ENCODE results near the gene DAZAP1.
A peak's percentile ranks its signal among the peaks of the same experiment; 100 is the strongest.

Gene DAZAP1

DNA sequence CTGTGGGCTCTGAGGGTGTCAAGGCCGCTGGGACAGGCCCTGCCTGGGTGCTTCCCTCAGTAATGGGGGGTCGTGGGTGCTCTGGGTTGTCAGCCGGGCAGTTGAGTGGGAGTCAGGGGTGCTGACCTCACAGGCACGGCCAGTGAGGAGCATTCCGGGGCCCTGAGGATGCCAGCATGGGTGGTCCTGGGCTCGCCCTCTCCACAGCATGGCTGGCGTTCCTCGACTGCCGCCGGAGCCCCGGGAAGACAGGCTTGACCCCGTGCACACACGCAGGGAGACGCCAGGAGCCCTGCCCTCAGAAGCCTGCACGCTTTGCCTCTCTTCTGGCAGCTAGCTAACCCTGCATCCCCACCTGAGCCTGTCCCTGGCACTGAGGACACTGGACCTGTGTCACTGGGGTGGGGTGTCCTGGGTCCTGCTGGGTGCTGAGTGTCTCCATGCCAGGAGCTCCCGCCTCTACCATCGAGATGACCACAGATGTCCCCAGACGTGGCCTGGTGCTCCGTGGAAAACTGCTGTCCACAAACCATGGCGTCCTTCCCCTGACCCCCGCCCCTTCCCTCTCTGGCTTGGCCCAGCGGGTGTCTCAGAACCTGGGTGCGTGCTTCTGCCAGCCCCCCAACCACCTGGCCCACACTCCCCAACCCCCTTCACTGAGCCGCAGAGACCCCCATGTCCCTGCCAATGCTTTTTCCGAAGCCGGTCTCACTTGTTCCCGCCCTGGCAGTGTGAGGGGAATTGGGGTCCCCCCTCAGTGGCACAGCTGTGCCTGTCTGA is 28.1 kb upstream of the DAZAP1 start:
- peaks cover 0 to 21% of the 10 kb centered on the region in 2 donors for H3K36me3 ChIP-seq (ENCODE audit: control insufficient read depth in 1 of 2, insufficient read depth in 2 of 2, low read length in 2 of 2)
- no peak overlapping the region for H3K4me3 ChIP-seq (ENCODE audit: low read depth in 1 of 2, low read length in 2 of 2)
- no peaks in the 10 kb centered on the region for H3K27me3 ChIP-seq (ENCODE audit: low read depth, low read length)
- H3K27ac ChIP-seq (ENCODE audit: low read length) = no peak overlapping the region
- no peaks in the 10 kb centered on the region for H3K9me3 ChIP-seq (ENCODE audit: control insufficient read depth in 1 of 2, low read length in 2 of 2)
- peaks cover 0 to 3% of the 10 kb centered on the region in 2 donors for H3K4me1 ChIP-seq (ENCODE audit: control insufficient read depth in 1 of 2, insufficient read depth in 2 of 2, low read length in 2 of 2)

DNA sequence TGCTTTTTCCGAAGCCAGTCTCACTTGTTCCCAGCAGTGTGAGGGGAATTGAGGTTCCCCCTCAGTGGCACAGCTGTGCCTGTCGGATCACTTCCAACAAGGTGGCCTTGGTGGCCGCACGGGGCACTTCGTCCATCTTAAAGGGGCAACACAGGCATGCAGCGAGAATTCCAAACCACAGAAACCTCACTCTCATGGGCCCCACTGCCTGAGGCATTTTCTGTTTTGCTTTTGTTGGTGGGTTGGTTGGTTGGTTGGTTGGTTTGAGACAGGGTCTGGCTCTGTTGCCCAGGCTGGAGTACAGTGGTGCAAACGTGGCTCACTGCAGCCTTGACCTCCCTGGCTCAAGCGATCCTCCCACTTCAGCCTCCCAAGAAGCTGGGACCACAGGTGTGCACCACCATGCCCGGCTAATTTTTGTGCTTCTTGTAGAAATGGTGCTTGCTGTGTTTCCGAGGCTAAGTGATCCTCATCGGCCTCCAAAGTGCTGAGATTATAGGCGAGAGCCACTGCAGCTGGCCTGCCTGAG is 27.4 kb upstream of the DAZAP1 start:
- H3K36me3 ChIP-seq (ENCODE audit: control insufficient read depth in 1 of 2, insufficient read depth in 2 of 2, low read length in 2 of 2) = peaks cover 0 to 18% of the 10 kb centered on the region in 2 donors
- H3K9me3 ChIP-seq (ENCODE audit: control insufficient read depth in 1 of 2, low read length in 2 of 2) = no peaks in the 10 kb centered on the region
- peaks cover 0 to 10% of the 10 kb centered on the region in 2 donors for H3K4me1 ChIP-seq (ENCODE audit: control insufficient read depth in 1 of 2, insufficient read depth in 2 of 2, low read length in 2 of 2)
- no peaks in the 10 kb centered on the region for H3K27me3 ChIP-seq (ENCODE audit: low read depth, low read length)
- no peak overlapping the region for H3K27ac ChIP-seq (ENCODE audit: low read length)
- H3K4me3 ChIP-seq (ENCODE audit: low read depth in 1 of 2, low read length in 2 of 2) = no peak overlapping the region

DNA sequence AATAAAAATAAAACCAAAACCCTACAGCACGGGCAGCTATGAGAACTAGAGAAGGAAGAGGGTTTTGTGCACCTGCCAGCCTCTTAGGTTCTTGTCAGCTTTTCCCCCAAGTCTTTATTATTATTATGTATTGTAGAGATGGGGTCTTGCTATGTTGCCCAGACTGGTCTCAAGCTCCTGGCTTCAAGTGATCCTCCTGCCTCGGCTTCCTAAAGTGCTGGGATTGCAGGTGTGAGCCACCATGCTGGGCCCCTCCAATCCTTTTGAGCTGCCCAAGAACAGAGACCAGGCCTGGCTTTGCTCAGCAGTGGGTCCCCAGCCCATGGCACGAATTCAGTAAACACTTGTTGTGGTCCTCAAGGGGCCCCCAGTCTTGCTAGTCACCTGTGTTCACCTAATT is 25.1 kb upstream of the DAZAP1 start:
- Histone ChIP-seq H3K4me3 (ENCODE audit: low read depth in 1 of 2, low read length in 2 of 2) (no peak overlapping the region), H3K36me3 (ENCODE audit: control insufficient read depth in 1 of 2, insufficient read depth in 2 of 2, low read length in 2 of 2) (peaks cover 0 to 16% of the 10 kb centered on the region in 2 donors), H3K9me3 (ENCODE audit: control insufficient read depth in 1 of 2, low read length in 2 of 2) (no peaks in the 10 kb centered on the region), H3K4me1 (ENCODE audit: control insufficient read depth in 1 of 2, insufficient read depth in 2 of 2, low read length in 2 of 2) (peaks cover 0 to 30% of the 10 kb centered on the region in 2 donors), H3K27ac (ENCODE audit: low read length) (no peak overlapping the region), H3K27me3 (ENCODE audit: low read depth, low read length) (no peaks in the 10 kb centered on the region)

DNA sequence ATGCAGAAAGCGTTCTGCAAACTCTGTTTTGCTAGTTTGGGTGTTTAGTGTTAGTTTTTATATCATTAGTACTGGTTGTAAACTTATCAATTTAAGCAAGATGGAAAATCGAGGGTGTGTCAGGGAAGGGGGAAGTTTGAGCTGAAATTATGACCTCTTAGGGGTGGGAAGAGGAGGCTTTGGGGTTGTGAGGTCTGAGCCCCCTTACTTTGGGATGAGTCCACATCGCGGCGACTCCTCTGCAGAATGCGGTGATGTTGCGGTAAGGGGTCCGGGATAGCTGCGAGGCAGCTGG is 24.4 kb upstream of the DAZAP1 start:
- H3K27me3 ChIP-seq (ENCODE audit: low read depth, low read length) = no peaks in the 10 kb centered on the region
- H3K27ac ChIP-seq (ENCODE audit: low read length) = no peak overlapping the region
- H3K4me3 ChIP-seq (ENCODE audit: low read depth in 1 of 2, low read length in 2 of 2) = peak overlapping the region in 1 of 2 donors; percentile 98
- H3K4me1 ChIP-seq (ENCODE audit: control insufficient read depth in 1 of 2, insufficient read depth in 2 of 2, low read length in 2 of 2) = peaks cover 0 to 34% of the 10 kb centered on the region in 2 donors
- H3K9me3 ChIP-seq (ENCODE audit: control insufficient read depth in 1 of 2, low read length in 2 of 2) = no peaks in the 10 kb centered on the region
- H3K36me3 ChIP-seq (ENCODE audit: control insufficient read depth in 1 of 2, insufficient read depth in 2 of 2, low read length in 2 of 2) = peaks cover 0 to 13% of the 10 kb centered on the region in 2 donors

DNA sequence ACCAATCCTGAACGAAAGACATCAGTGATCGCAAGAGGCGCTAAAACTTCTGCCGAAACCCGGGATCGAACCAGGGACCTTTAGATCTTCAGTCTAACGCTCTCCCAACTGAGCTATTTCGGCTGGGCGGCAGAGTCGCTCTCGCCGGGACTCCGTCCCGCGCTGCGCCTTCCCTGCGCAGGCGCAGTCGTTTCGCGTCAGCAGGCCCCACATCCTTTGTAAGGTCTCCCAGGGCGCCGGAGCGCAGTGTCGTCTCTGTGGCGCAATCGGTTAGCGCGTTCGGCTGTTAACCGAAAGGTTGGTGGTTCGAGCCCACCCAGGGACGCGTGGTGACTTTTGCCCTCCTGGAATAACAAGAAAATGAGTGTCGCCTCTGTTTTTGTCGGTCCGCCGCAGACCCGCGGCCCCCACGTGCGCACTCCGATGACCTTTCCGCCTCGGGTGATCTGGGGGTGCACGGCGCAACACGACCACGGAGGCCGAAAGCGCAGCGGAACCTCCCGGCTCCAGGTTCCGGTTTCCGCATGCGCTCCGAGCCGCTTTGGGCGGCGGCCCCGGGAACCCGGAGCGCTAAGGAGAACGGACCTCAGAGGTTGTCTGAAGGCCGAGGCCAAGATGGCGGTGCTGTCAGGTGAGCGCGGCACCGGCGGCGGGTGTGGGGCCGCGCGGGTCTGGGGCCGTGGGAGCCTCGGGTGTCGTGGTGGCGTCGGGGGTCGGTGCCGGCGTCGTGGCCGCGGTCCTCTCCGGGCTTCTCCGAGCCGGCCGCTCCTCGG is 23.9 kb upstream of the DAZAP1 start, which contains the start of gene NDUFS7:
Gene NDUFS7 (plus strand): TSS at position 596 of the 773 bp plus-strand sequence. CDS start 20 bp downstream, at position 616.
- peak within 1 kb of the TSS; percentile 92 to 98 for H3K4me3 ChIP-seq (ENCODE audit: low read depth in 1 of 2, low read length in 2 of 2)
- H3K27ac ChIP-seq (ENCODE audit: low read length) = peak within 1 kb of the TSS; percentile 75
- H3K4me1 ChIP-seq (ENCODE audit: control insufficient read depth in 1 of 2, insufficient read depth in 2 of 2, low read length in 2 of 2) = peaks cover 0 to 34% of the 10 kb centered on the region in 2 donors
- H3K9me3 ChIP-seq (ENCODE audit: control insufficient read depth in 1 of 2, low read length in 2 of 2) = no peaks in the 10 kb centered on the region
- no peaks in the 10 kb centered on the region for H3K27me3 ChIP-seq (ENCODE audit: low read depth, low read length)
- peaks cover 0 to 16% of the 10 kb centered on the region in 2 donors for H3K36me3 ChIP-seq (ENCODE audit: control insufficient read depth in 1 of 2, insufficient read depth in 2 of 2, low read length in 2 of 2)

DNA sequence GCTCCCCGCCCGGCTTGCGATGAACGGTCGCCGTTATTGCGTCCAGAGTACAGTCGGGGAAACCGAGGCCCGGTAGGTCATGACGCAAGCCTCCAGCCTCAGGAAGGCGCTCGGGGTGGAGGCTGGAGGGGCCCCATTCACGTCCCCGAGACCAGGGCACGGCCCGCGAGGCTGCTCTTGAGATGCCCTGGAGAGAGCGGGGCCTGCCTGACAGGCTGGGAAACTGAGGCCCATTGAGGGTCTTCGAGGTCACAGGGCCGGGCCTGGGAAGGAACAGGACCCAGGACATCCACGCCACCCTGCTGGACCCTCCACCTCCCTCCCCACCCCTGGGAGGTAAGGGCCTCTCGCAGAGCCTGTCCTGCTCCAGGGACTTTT is 23.3 kb upstream of the DAZAP1 start:
- peaks cover 4 to 22% of the 10 kb centered on the region in 2 donors for H3K36me3 ChIP-seq (ENCODE audit: control insufficient read depth in 1 of 2, insufficient read depth in 2 of 2, low read length in 2 of 2)
- H3K4me3 ChIP-seq (ENCODE audit: low read depth in 1 of 2, low read length in 2 of 2) = peak overlapping the region; percentile 92 to 98
- peak overlapping the region; percentile 75 for H3K27ac ChIP-seq (ENCODE audit: low read length)
- no peaks in the 10 kb centered on the region for H3K9me3 ChIP-seq (ENCODE audit: control insufficient read depth in 1 of 2, low read length in 2 of 2)
- peaks cover 0 to 34% of the 10 kb centered on the region in 2 donors for H3K4me1 ChIP-seq (ENCODE audit: control insufficient read depth in 1 of 2, insufficient read depth in 2 of 2, low read length in 2 of 2)
- H3K27me3 ChIP-seq (ENCODE audit: low read depth, low read length) = no peaks in the 10 kb centered on the region

DNA sequence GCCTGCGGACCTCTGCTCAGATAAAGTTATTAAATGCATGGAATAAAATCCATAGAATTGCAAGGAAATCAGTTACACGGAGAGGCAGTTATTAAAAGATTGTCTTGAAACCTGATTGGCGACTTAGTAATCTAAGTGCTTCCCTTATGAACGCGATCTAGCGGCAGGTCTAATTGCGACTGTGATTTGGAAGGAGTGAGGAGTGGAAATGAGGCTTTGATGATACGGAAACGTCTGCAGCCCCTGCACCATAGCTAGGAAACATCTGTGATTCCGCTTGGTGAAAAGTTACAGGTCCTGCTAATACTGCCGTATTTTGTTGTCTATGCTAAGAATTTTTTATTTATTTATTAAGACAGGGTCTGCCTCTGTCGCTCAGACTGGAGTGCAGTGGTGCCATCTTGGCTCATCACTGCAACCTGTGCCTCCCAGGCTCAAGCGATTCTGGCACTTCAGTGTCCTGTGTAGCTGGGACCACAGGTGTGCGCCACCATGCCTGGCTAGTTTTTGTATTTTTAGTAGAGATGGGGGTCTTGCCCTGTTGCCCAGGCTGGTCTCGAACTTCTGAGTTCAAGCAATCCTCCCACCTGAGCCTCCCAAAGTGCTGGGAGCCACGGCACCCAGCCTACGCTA is 22.8 kb upstream of the DAZAP1 start:
- H3K9me3 ChIP-seq (ENCODE audit: control insufficient read depth in 1 of 2, low read length in 2 of 2) = no peaks in the 10 kb centered on the region
- peaks cover 0 to 34% of the 10 kb centered on the region in 2 donors for H3K4me1 ChIP-seq (ENCODE audit: control insufficient read depth in 1 of 2, insufficient read depth in 2 of 2, low read length in 2 of 2)
- no peaks in the 10 kb centered on the region for H3K27me3 ChIP-seq (ENCODE audit: low read depth, low read length)
- peak overlapping the region; percentile 75 for H3K27ac ChIP-seq (ENCODE audit: low read length)
- peaks cover 9 to 27% of the 10 kb centered on the region in 2 donors for H3K36me3 ChIP-seq (ENCODE audit: control insufficient read depth in 1 of 2, insufficient read depth in 2 of 2, low read length in 2 of 2)
- H3K4me3 ChIP-seq (ENCODE audit: low read depth in 1 of 2, low read length in 2 of 2) = peak overlapping the region; percentile 92 to 98

DNA sequence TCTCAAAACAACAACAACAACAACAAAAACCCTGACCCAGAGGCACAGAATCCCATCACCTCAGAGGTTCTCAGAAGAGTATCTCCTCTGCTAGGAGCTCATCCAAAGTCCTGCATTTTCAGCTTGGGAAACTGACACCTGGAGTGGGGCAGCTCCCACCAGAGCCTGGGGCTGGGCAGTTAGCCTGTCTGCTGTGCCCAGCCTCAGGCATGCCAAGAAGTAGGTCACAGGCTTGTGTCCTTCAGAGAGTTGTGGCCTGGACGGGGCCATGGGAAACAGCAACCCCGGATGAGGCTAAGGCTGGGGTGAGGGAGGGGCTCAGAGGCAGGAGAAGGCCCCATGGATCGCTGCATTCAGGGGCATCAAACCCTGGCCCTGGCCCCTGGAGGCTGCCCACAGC is 21.6 kb upstream of the DAZAP1 start:
- H3K4me1 ChIP-seq (ENCODE audit: control insufficient read depth in 1 of 2, insufficient read depth in 2 of 2, low read length in 2 of 2) = peaks cover 0 to 34% of the 10 kb centered on the region in 2 donors
- peaks cover 10 to 39% of the 10 kb centered on the region in 2 donors for H3K36me3 ChIP-seq (ENCODE audit: control insufficient read depth in 1 of 2, insufficient read depth in 2 of 2, low read length in 2 of 2)
- H3K9me3 ChIP-seq (ENCODE audit: control insufficient read depth in 1 of 2, low read length in 2 of 2) = no peaks in the 10 kb centered on the region
- H3K27me3 ChIP-seq (ENCODE audit: low read depth, low read length) = no peaks in the 10 kb centered on the region
- H3K27ac ChIP-seq (ENCODE audit: low read length) = no peak overlapping the region
- H3K4me3 ChIP-seq (ENCODE audit: low read depth in 1 of 2, low read length in 2 of 2) = no peak overlapping the region

GRCh38 chr19:1386945-1387683 is 20.3 kb upstream of the DAZAP1 start:
- peaks cover 0 to 34% of the 10 kb centered on the region in 2 donors for H3K4me1 ChIP-seq (ENCODE audit: control insufficient read depth in 1 of 2, insufficient read depth in 2 of 2, low read length in 2 of 2)
- no peak overlapping the region for H3K27ac ChIP-seq (ENCODE audit: low read length)
- peaks cover 10 to 49% of the 10 kb centered on the region in 2 donors for H3K36me3 ChIP-seq (ENCODE audit: control insufficient read depth in 1 of 2, insufficient read depth in 2 of 2, low read length in 2 of 2)
- H3K9me3 ChIP-seq (ENCODE audit: control insufficient read depth in 1 of 2, low read length in 2 of 2) = no peaks in the 10 kb centered on the region
- H3K4me3 ChIP-seq (ENCODE audit: low read depth in 1 of 2, low read length in 2 of 2) = no peak overlapping the region
- no peaks in the 10 kb centered on the region for H3K27me3 ChIP-seq (ENCODE audit: low read depth, low read length)

GRCh38 chr19:1387684-1388636 is 19.4 kb upstream of the DAZAP1 start:
- Histone ChIP-seq H3K4me3 (ENCODE audit: low read depth in 1 of 2, low read length in 2 of 2) (no peak overlapping the region), H3K4me1 (ENCODE audit: control insufficient read depth in 1 of 2, insufficient read depth in 2 of 2, low read length in 2 of 2) (peaks cover 0 to 34% of the 10 kb centered on the region in 2 donors), H3K27ac (ENCODE audit: low read length) (no peak overlapping the region), H3K9me3 (ENCODE audit: control insufficient read depth in 1 of 2, low read length in 2 of 2) (no peaks in the 10 kb centered on the region), H3K27me3 (ENCODE audit: low read depth, low read length) (no peaks in the 10 kb centered on the region), H3K36me3 (ENCODE audit: control insufficient read depth in 1 of 2, insufficient read depth in 2 of 2, low read length in 2 of 2) (peaks cover 15 to 57% of the 10 kb centered on the region in 2 donors)
